ENCODE results near the gene SYCP1. TPM values are rescaled to one million over a fixed set of nuclear protein-coding genes. Genes with fewer than 3 reads are reported as not detected.

Gene SYCP1
- total RNA-seq, 1 experiment from 2014 or later = not detected

DNA sequence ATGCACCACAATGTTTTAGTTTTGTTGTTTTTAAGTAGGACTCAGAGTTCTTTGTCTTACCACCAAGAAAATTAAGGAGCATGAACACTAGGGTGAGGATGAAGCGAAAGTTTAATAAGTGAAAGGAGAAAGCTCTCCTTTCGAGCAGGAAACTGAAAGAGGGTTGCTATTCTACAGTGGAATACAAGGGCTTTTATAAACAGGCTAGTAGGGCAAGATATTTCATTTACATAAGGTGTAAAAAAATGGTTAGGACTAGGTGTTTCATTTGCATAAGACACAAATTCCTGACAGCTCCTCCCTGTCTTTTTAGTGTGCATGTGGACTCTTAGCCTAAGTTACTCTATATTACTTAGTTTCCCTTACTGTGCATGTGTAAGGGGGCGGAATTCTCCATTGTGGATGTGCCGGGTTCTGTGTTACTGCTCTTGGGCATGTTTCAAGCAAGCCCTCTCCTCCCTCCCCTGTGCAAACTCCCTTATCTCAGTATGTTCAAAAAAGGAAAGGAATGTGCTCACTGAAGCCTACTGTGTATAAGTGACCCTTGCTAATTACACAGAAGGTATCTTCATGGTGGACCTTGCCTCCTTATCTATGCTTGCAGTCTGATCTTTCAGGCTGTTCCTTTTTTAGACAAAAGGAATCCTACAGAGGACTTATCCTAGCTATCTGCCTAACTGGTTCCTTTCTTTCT, 182.3 kb downstream of the SYCP1 start:
- Histone ChIP-seq H3K79me2 (ENCODE audit: low read depth) (no peaks in the 10 kb centered on the region), H3K4me3 (no peak overlapping the region), H3K4me2 (no peak overlapping the region), H3K4me1 (replicated peaks; ENCODE audit: insufficient read depth) (no peaks in the 10 kb centered on the region), H4K20me1 (ENCODE audit: insufficient read depth) (no peaks in the 10 kb centered on the region), H2AFZ (no peak overlapping the region), H3F3A (ENCODE audit: insufficient read depth, low read depth) (no peaks in the 10 kb centered on the region), H3K27ac (no peak overlapping the region), H3K9me2 (ENCODE audit: insufficient read depth) (no peaks in the 10 kb centered on the region), H3K27me3 (ENCODE audit: insufficient read depth, low read depth) (no peaks in the 10 kb centered on the region), H3K36me3 (ENCODE audit: low read depth) (no peaks in the 10 kb centered on the region), H3K9me3 (ENCODE audit: insufficient read depth, low read depth) (no peaks in the 10 kb centered on the region)
- DNase-seq = no peak
- TF ChIP-seq EZH2 (IDR thresholded peaks at IDR 0.05; ENCODE audit: low read depth) (no peak), CTCF (conservative IDR thresholded peaks at IDR 0.05) (no peak)
- ChIA-PET POLR2A (ENCODE audit: unreplicated experiment) (interaction anchor here (0.8 kb wide), 1 partner anchor 53 kb away, joined by 5 read pairs; no protein-coding TSS in a partner anchor), CTCF (interaction anchor here (1.3 kb wide), 1 partner anchor 16 kb away, joined by 3 read pairs; no protein-coding TSS in a partner anchor)
- intact Hi-C loops (cut with micrococcal nuclease; ENCODE audit: unreplicated experiment) = loop anchor here (5.0 kb wide), 1 partner anchor 40 kb away; no protein-coding TSS in a partner anchor
- BruUV-seq (replicated peaks) = no TSS peak

GRCh38 chr1:115040501-115040900, 185.8 kb downstream of the SYCP1 start:
- DNase-seq = no peak
- H3F3A ChIP-seq (ENCODE audit: insufficient read depth, low read depth) = no peaks in the 10 kb centered on the region
- no TSS peak for BruUV-seq (replicated peaks)
- no peaks in the 10 kb centered on the region for H4K20me1 ChIP-seq (ENCODE audit: insufficient read depth)
- H3K9me3 ChIP-seq (ENCODE audit: insufficient read depth, low read depth) = no peaks in the 10 kb centered on the region
- H3K27me3 ChIP-seq (ENCODE audit: insufficient read depth, low read depth) = no peaks in the 10 kb centered on the region
- intact Hi-C loops (cut with micrococcal nuclease; ENCODE audit: unreplicated experiment) = no loop called here
- TF ChIP-seq EZH2 (IDR thresholded peaks at IDR 0.05; ENCODE audit: low read depth) = no peak
- TF ChIP-seq CTCF (conservative IDR thresholded peaks at IDR 0.05) = peak; percentile 25; the same call in 1 of the 2 replicates
- POLR2A ChIA-PET (ENCODE audit: unreplicated experiment) = interaction anchor here (0.6 kb wide), 1 partner anchor 212 kb away, joined by 4 read pairs; no protein-coding TSS in a partner anchor
- CTCF ChIA-PET = interaction anchor here (0.6 kb wide), 1 partner anchor 1064 kb away, joined by 8 read pairs; no protein-coding TSS in a partner anchor
- H3K79me2 ChIP-seq (ENCODE audit: low read depth) = no peaks in the 10 kb centered on the region
- H3K4me2 ChIP-seq = no peak overlapping the region
- 0 out of 2 replicates have a peak, but pooled peaks cover 10% of the 10 kb centered on the region for H3K36me3 ChIP-seq (ENCODE audit: low read depth)
- no peak overlapping the region for H2AFZ ChIP-seq
- no peak overlapping the region for H3K4me3 ChIP-seq
- H3K27ac ChIP-seq = no peak overlapping the region
- H3K9me2 ChIP-seq (ENCODE audit: insufficient read depth) = peaks cover 10% of the 10 kb centered on the region; the same call in 1 of the 2 replicates
- H3K4me1 ChIP-seq (replicated peaks; ENCODE audit: insufficient read depth) = no peaks in the 10 kb centered on the region

DNA sequence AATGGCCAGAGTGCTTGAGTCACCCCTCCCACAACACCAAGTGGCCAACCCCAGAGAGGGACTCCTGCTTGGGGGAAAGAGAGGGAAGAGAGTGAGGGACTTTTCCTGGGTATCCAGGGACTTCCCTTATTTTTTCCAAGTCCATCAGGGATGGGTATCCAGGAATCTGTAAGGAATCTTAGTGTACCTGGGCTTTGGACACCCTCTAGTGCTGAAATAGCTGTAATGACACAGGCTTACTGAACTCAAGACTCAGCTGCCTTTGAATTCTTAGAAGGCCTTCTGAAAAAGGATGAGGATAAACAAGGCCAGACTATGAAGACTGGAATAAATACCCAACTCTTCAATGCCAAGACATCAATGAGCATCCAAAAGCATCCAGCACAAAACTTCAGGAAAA, 187.0 kb downstream of the SYCP1 start:
- no peak overlapping the region for H3K27ac ChIP-seq
- no peaks in the 10 kb centered on the region for H3K79me2 ChIP-seq (ENCODE audit: low read depth)
- H3K4me1 ChIP-seq (replicated peaks; ENCODE audit: insufficient read depth) = no peaks in the 10 kb centered on the region
- ChIA-PET CTCF (no interaction called here), POLR2A (ENCODE audit: unreplicated experiment) (interaction anchor here (0.6 kb wide), 1 partner anchor 305 kb away, joined by 5 read pairs; no protein-coding TSS in a partner anchor)
- TF ChIP-seq EZH2 (IDR thresholded peaks at IDR 0.05; ENCODE audit: low read depth) (no peak), CTCF (conservative IDR thresholded peaks at IDR 0.05) (peak; percentile 65)
- 0 out of 2 replicates have a peak, but pooled peaks cover 10% of the 10 kb centered on the region for H3K36me3 ChIP-seq (ENCODE audit: low read depth)
- DNase-seq = no peak
- no peak overlapping the region for H3K4me3 ChIP-seq
- H2AFZ ChIP-seq = no peak overlapping the region
- peaks cover 10% of the 10 kb centered on the region; the same call in 1 of the 2 replicates for H3K9me2 ChIP-seq (ENCODE audit: insufficient read depth)
- intact Hi-C loops (cut with micrococcal nuclease; ENCODE audit: unreplicated experiment) = no loop called here
- H3K4me2 ChIP-seq = no peak overlapping the region
- no peaks in the 10 kb centered on the region for H4K20me1 ChIP-seq (ENCODE audit: insufficient read depth)
- no peaks in the 10 kb centered on the region for H3F3A ChIP-seq (ENCODE audit: insufficient read depth, low read depth)
- H3K27me3 ChIP-seq (ENCODE audit: insufficient read depth, low read depth) = no peaks in the 10 kb centered on the region
- no TSS peak for BruUV-seq (replicated peaks)
- H3K9me3 ChIP-seq (ENCODE audit: insufficient read depth, low read depth) = no peaks in the 10 kb centered on the region; the same call in 1 of the 2 replicates

Other genes with a start within 250 kb of the SYCP1 start
- gene DENND2C, start 184.8 kb upstream of the SYCP1 start, total RNA-seq (2021) = 0.70 and 1.1 TPM in 2 replicates
- not detected in 2 replicates for gene AMPD1, start 159.3 kb upstream of the SYCP1 start, total RNA-seq (2021)
- gene NRAS, start 138.1 kb upstream of the SYCP1 start, total RNA-seq (2021) = 28.5 and 37.8 TPM in 2 replicates
- gene CSDE1, start 96.9 kb upstream of the SYCP1 start, total RNA-seq (2021) = 536 and 650 TPM in 2 replicates
- 61.4 and 61.9 TPM in 2 replicates for gene SIKE1, start 74.2 kb upstream of the SYCP1 start, total RNA-seq (2021)
- not detected in 2 replicates for gene TSHB, start 175.0 kb downstream of the SYCP1 start, total RNA-seq (2021)
- gene TSPAN2, start 234.6 kb downstream of the SYCP1 start, total RNA-seq (2021) = 26.5 and 36.1 TPM in 2 replicates

Data from PC-9 (cell line).